BLaER1 treated with 17β-estradiol and CSF1 and Interleukin-3, amounts not matched to agents 10 nM and 100 nM (cell line): Measurements from ENCODE around the gene TNNI2.
"Not testable (repeated sequence)": the region's sequence is repeated elsewhere in the genome, so short reads cannot be mapped to it uniquely, and the experiment has no call there.

ENCODE experiments used
- H3K27ac ChIP-seq, 11 experiments: shearing (Covaris generic); formaldehyde crosslinking; 2 replicates each; pipeline ENCODE4 v1.8.1; 2022
- H3K27me3 ChIP-seq, 11 experiments: shearing (Covaris generic); formaldehyde crosslinking; 2 replicates each; pipeline ENCODE4 v1.8.1; 2022
- H3K36me3 ChIP-seq, 11 experiments: shearing (Covaris generic); formaldehyde crosslinking; 2 replicates each; pipeline ENCODE4 v1.8.1; 2022
- H3K4me1 ChIP-seq, 10 experiments: shearing (Covaris generic); formaldehyde crosslinking; 2 replicates each; pipeline ENCODE4 v1.8.1; 2022
- H3K4me2 ChIP-seq, 11 experiments: shearing (Covaris generic); formaldehyde crosslinking; 2 replicates each; pipeline ENCODE4 v1.8.1; 2022
- H3K4me3 ChIP-seq, 10 experiments: shearing (Covaris generic); formaldehyde crosslinking; 2 replicates each; pipeline ENCODE4 v1.8.1; 2022
- H3K9ac ChIP-seq, 11 experiments: shearing (Covaris generic); formaldehyde crosslinking; 2 replicates each; pipeline ENCODE4 v1.8.1; 2022
- H3K9me3 ChIP-seq, 11 experiments: shearing (Covaris generic); formaldehyde crosslinking; replicated peaks in 1 of 11; 2 replicates each; pipeline ENCODE4 v1.8.1; 2022
- H4K20me1 ChIP-seq, 11 experiments: shearing (Covaris generic); formaldehyde crosslinking; 2 replicates each; pipeline ENCODE4 v1.8.1; 2022
- Cebpa-rat ChIP-seq, 11 experiments: shearing (Covaris generic); IDR thresholded peaks; 2 replicates each; pipeline ENCODE4 v1.8.1; 2022

TNNI2 gene

GRCh38 chr11:1805525-1805924 is 33.3 kb upstream of the TNNI2 start:
- H3K4me3 ChIP-seq, result no peak overlapping the region
- H3K9ac ChIP-seq, result no peak overlapping the region
- H3K4me2 ChIP-seq, result no peak overlapping the region
- peaks cover under 1 to 4% (median 3%) of the 10 kb centered on the region in 10 experiments; a peak in 18 of 20 replicates for H3K4me1 ChIP-seq
- no peaks in the 10 kb centered on the region for H4K20me1 ChIP-seq
- H3K36me3 ChIP-seq, result no peaks in the 10 kb centered on the region
- no peaks in the 10 kb centered on the region for H3K27me3 ChIP-seq
- no peak for TF ChIP-seq Cebpa-rat (IDR thresholded peaks at IDR 0.05)
- peaks cover 11 to 20% (median 15%) of the 10 kb centered on the region in 11 experiments; a peak in 20 of 22 replicates for H3K9me3 ChIP-seq
- H3K27ac ChIP-seq, result no peak overlapping the region

- Histone ChIP-seq H3K36me3 (no peaks in the 10 kb centered on the region), H4K20me1 (no peaks in the 10 kb centered on the region), H3K9ac (no peak overlapping the region), H3K27me3 (no peaks in the 10 kb centered on the region), H3K4me2 (no peak overlapping the region), H3K4me3 (no peak overlapping the region), H3K9me3 (peaks cover 16 to 27% (median 21%) of the 10 kb centered on the region in 11 experiments; a peak in 21 of 22 replicates), H3K27ac (no peak overlapping the region), H3K4me1 (peaks cover 5 to 16% (median 13%) of the 10 kb centered on the region in 10 experiments; a peak in 18 of 20 replicates)
- no peak for TF ChIP-seq Cebpa-rat (IDR thresholded peaks at IDR 0.05)
These were observed 31.4 kb upstream of the TNNI2 start for GRCh38 chr11:1807264-1807995.

- Histone ChIP-seq H3K36me3 (no peaks in the 10 kb centered on the region), H3K9ac (no peak overlapping the region), H4K20me1 (no peaks in the 10 kb centered on the region), H3K4me2 (peak overlapping the region; percentile 19 to 78 (median 63)), H3K4me3 (0 out of 20 replicates have a peak overlapping the region, but pooled peaks of 1 of the 10 experiments have one; percentile 10), H3K27ac (no peak overlapping the region), H3K4me1 (peaks cover 5 to 16% (median 13%) of the 10 kb centered on the region in 10 experiments; a peak in 18 of 20 replicates), H3K27me3 (0 out of 22 replicates have a peak, but pooled peaks cover 0 to 4% (median 0%) of the 10 kb centered on the region in 11 experiments), H3K9me3 (peaks cover 21 to 34% (median 27%) of the 10 kb centered on the region in 11 experiments)
- TF ChIP-seq Cebpa-rat (IDR thresholded peaks at IDR 0.05), result no peak
These were observed 28.0 kb upstream of the TNNI2 start for GRCh38 chr11:1810761-1811160.

- H3K27me3 ChIP-seq, result 0 out of 22 replicates have a peak, but pooled peaks cover 0 to 4% (median 0%) of the 10 kb centered on the region in 11 experiments
- H3K4me3 ChIP-seq, result no peak overlapping the region
- no peak overlapping the region for H3K9ac ChIP-seq
- H3K27ac ChIP-seq, result no peak overlapping the region
- H3K9me3 ChIP-seq, result peaks cover 21 to 37% (median 28%) of the 10 kb centered on the region in 11 experiments
- H3K36me3 ChIP-seq, result no peaks in the 10 kb centered on the region
- no peaks in the 10 kb centered on the region for H4K20me1 ChIP-seq
- peaks cover 5 to 16% (median 13%) of the 10 kb centered on the region in 10 experiments; a peak in 18 of 20 replicates for H3K4me1 ChIP-seq
- no peak for TF ChIP-seq Cebpa-rat (IDR thresholded peaks at IDR 0.05)
- H3K4me2 ChIP-seq, result no peak overlapping the region
These were observed 26.5 kb upstream of the TNNI2 start for GRCh38 chr11:1812274-1812673.

- TF ChIP-seq Cebpa-rat (IDR thresholded peaks at IDR 0.05), result no peak
- peaks cover 5 to 16% (median 13%) of the 10 kb centered on the region in 10 experiments; a peak in 18 of 20 replicates for H3K4me1 ChIP-seq
- H3K9me3 ChIP-seq, result peaks cover 22 to 42% (median 33%) of the 10 kb centered on the region in 11 experiments
- no peak overlapping the region for H3K4me2 ChIP-seq
- no peak overlapping the region for H3K4me3 ChIP-seq
- no peak overlapping the region for H3K9ac ChIP-seq
- no peaks in the 10 kb centered on the region for H4K20me1 ChIP-seq
- no peak overlapping the region for H3K27ac ChIP-seq
- H3K27me3 ChIP-seq, result 0 out of 22 replicates have a peak, but pooled peaks cover 0 to 4% (median 0%) of the 10 kb centered on the region in 11 experiments
- no peaks in the 10 kb centered on the region for H3K36me3 ChIP-seq
These were observed 26.0 kb upstream of the TNNI2 start for GRCh38 chr11:1812801-1813200.

- H3K4me3 ChIP-seq, H3K4me2 ChIP-seq, H3K9ac ChIP-seq, H3K27ac ChIP-seq, H3K27me3 ChIP-seq, H4K20me1 ChIP-seq, H3K36me3 ChIP-seq: not testable (repeated sequence)
- peaks cover 22 to 48% (median 38%) of the 10 kb centered on the region in 11 experiments for H3K9me3 ChIP-seq
- peaks cover 5 to 16% (median 13%) of the 10 kb centered on the region in 10 experiments; a peak in 18 of 20 replicates for H3K4me1 ChIP-seq
These were observed 25.4 kb upstream of the TNNI2 start for GRCh38 chr11:1813356-1813755.

- Histone ChIP-seq H3K36me3 (0 out of 22 replicates have a peak, but pooled peaks cover 0 to 7% (median 0%) of the 10 kb centered on the region in 11 experiments), H3K4me3 (no peak overlapping the region), H3K27ac (no peak overlapping the region), H3K27me3 (0 out of 22 replicates have a peak, but pooled peaks cover 0 to 4% (median 0%) of the 10 kb centered on the region in 11 experiments), H4K20me1 (no peaks in the 10 kb centered on the region), H3K9me3 (peaks cover 22 to 50% (median 41%) of the 10 kb centered on the region in 11 experiments), H3K9ac (no peak overlapping the region), H3K4me2 (no peak overlapping the region), H3K4me1 (peaks cover 5 to 16% (median 13%) of the 10 kb centered on the region in 10 experiments; a peak in 18 of 20 replicates)
- no peak for TF ChIP-seq Cebpa-rat (IDR thresholded peaks at IDR 0.05)
These were observed 24.1 kb upstream of the TNNI2 start for GRCh38 chr11:1814691-1815090.

- Histone ChIP-seq H3K27me3 (0 out of 22 replicates have a peak, but pooled peaks cover 0 to 4% (median 0%) of the 10 kb centered on the region in 11 experiments), H4K20me1 (no peaks in the 10 kb centered on the region), H3K27ac (no peak overlapping the region), H3K9ac (no peak overlapping the region), H3K9me3 (peaks cover 20 to 49% (median 37%) of the 10 kb centered on the region in 11 experiments), H3K36me3 (0 out of 22 replicates have a peak, but pooled peaks cover 0 to 7% (median 0%) of the 10 kb centered on the region in 11 experiments), H3K4me2 (no peak overlapping the region), H3K4me1 (peaks cover 5 to 14% (median 13%) of the 10 kb centered on the region in 10 experiments; a peak in 18 of 20 replicates), H3K4me3 (no peak overlapping the region)
- no peak for TF ChIP-seq Cebpa-rat (IDR thresholded peaks at IDR 0.05)
These were observed 23.5 kb upstream of the TNNI2 start for GRCh38 chr11:1815311-1815710.

- Histone ChIP-seq H4K20me1 (no peaks in the 10 kb centered on the region), H3K4me3 (no peak overlapping the region), H3K27me3 (0 out of 22 replicates have a peak, but pooled peaks cover 0 to 4% (median 0%) of the 10 kb centered on the region in 11 experiments), H3K9ac (no peak overlapping the region), H3K4me2 (no peak overlapping the region), H3K9me3 (peaks cover 20 to 48% (median 37%) of the 10 kb centered on the region in 11 experiments), H3K4me1 (peaks cover 1 to 10% (median 8%) of the 10 kb centered on the region in 10 experiments; a peak in 18 of 20 replicates), H3K27ac (no peak overlapping the region), H3K36me3 (0 out of 22 replicates have a peak, but pooled peaks cover 0 to 7% (median 0%) of the 10 kb centered on the region in 11 experiments)
- no peak for TF ChIP-seq Cebpa-rat (IDR thresholded peaks at IDR 0.05)
These were observed 23.0 kb upstream of the TNNI2 start for GRCh38 chr11:1815751-1816150.
